Glutamatergic neuron (in vitro differentiated cells): Measurements from ENCODE around the gene SESTD1. TPM values are rescaled to one million over a fixed set of nuclear protein-coding genes. Genes with fewer than 3 reads are reported as not detected.

ENCODE experiments used
- DNase-seq: peaks from one replicate; pipeline ENCODE4 v3.0.0; 2022
- H3K27ac Mint-ChIP-seq: one replicate; pipeline ENCODE4 v1.8.0; 2020; ENCODE audit warnings: mild to moderate bottlenecking, mixed read lengths, inconsistent platforms; ENCODE audit not compliant: unreplicated experiment
- H3K27me3 Mint-ChIP-seq: one replicate; pipeline ENCODE4 v1.8.0; 2020; ENCODE audit warnings: mild to moderate bottlenecking, moderate library complexity, mixed read lengths, inconsistent platforms; ENCODE audit not compliant: unreplicated experiment
- H3K36me3 Mint-ChIP-seq: one replicate; pipeline ENCODE4 v1.8.0; 2020; ENCODE audit warnings: mild to moderate bottlenecking, mixed read lengths, inconsistent platforms; ENCODE audit not compliant: unreplicated experiment
- H3K4me1 Mint-ChIP-seq: one replicate; pipeline ENCODE4 v1.8.0; 2020; ENCODE audit warnings: mild to moderate bottlenecking, low read depth, mixed read lengths, inconsistent platforms; ENCODE audit not compliant: unreplicated experiment
- H3K4me3 Mint-ChIP-seq: one replicate; pipeline ENCODE4 v1.8.0; 2020; ENCODE audit warnings: mild to moderate bottlenecking, mixed read lengths, inconsistent platforms; ENCODE audit not compliant: unreplicated experiment
- H3K9me3 Mint-ChIP-seq: one replicate; pipeline ENCODE4 v1.8.0; 2020; ENCODE audit warnings: mild to moderate bottlenecking, moderate library complexity, mixed read lengths, inconsistent platforms; ENCODE audit not compliant: unreplicated experiment
- total RNA-seq: library from RNA; stranded (reverse); fragmentation: NEBNext Ultra II Directional; extraction: Animal tissue kit (Norgen Biotek cat#: 25700); gene quantifications from one replicate; pipeline ENCODE4 v1.2.1, GENCODE V29; 2021; ENCODE audit not compliant: unreplicated experiment
- TF ChIP-seq, protein P1 (sequence below): fragments of 200-600 bp; sonication (generic); IDR thresholded peaks from one replicate; pipeline ENCODE4 v1.5.0; 2021; ENCODE audit not compliant: partially characterized antibody, unreplicated experiment

Gene SESTD1
- total RNA-seq, 1 donor from 2014 or later: 152 TPM

DNA sequence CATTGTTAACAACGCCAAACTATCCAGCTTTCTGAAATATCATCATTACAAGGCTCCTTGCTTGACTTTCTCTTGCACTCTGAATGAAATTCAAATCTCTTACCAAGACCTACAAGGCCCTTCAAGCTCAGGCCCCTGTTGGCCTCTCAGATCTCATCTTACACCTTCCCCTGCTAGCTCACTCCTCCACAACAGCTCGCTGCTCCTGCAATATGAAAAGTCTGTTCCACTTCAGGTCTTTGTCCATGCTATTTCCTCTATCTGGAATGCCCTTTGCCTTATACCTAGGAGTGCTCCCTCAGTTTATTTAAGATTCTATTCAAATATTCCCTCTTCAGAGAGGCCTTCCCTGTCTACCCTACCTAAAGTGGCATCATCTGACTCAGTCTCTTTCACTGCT, 91.7 kb downstream of the SESTD1 start:
- TF ChIP-seq, protein P1, sequence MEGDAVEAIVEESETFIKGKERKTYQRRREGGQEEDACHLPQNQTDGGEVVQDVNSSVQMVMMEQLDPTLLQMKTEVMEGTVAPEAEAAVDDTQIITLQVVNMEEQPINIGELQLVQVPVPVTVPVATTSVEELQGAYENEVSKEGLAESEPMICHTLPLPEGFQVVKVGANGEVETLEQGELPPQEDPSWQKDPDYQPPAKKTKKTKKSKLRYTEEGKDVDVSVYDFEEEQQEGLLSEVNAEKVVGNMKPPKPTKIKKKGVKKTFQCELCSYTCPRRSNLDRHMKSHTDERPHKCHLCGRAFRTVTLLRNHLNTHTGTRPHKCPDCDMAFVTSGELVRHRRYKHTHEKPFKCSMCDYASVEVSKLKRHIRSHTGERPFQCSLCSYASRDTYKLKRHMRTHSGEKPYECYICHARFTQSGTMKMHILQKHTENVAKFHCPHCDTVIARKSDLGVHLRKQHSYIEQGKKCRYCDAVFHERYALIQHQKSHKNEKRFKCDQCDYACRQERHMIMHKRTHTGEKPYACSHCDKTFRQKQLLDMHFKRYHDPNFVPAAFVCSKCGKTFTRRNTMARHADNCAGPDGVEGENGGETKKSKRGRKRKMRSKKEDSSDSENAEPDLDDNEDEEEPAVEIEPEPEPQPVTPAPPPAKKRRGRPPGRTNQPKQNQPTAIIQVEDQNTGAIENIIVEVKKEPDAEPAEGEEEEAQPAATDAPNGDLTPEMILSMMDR: no peak
- DNase-seq: no peak
- peaks cover 1% of the 10 kb centered on the region for H3K9me3 Mint-ChIP-seq
- no peaks in the 10 kb centered on the region for H3K27me3 Mint-ChIP-seq
- no peaks in the 10 kb centered on the region for H3K4me1 Mint-ChIP-seq
- H3K27ac Mint-ChIP-seq: no peak overlapping the region
- H3K36me3 Mint-ChIP-seq: no peaks in the 10 kb centered on the region
- H3K4me3 Mint-ChIP-seq: no peak overlapping the region

DNA sequence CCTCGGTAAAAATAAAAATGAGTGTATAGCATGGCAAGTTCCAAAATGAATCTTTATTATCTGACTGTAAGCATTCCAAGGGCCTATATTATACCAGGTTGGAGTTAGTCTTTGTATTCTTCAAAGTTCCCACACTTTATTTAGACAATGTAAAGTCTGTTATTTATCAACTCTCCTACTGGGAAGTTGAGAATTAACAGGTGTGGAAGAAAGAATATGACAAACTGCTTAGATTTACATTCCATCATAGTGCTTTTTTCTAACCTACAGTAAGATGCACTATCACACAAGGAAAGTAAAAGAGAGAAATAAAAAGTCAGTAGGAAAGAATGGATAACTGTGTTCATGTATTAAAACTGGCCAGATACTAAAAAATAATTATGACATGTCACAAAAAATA, 93.3 kb downstream of the SESTD1 start:
- DNase-seq: no peak
- H3K27me3 Mint-ChIP-seq: no peaks in the 10 kb centered on the region
- no peaks in the 10 kb centered on the region for H3K36me3 Mint-ChIP-seq
- H3K27ac Mint-ChIP-seq: no peak overlapping the region
- no peaks in the 10 kb centered on the region for H3K4me1 Mint-ChIP-seq
- TF ChIP-seq, protein P1: no peak
- peaks cover 1% of the 10 kb centered on the region for H3K9me3 Mint-ChIP-seq
- H3K4me3 Mint-ChIP-seq: no peak overlapping the region

DNA sequence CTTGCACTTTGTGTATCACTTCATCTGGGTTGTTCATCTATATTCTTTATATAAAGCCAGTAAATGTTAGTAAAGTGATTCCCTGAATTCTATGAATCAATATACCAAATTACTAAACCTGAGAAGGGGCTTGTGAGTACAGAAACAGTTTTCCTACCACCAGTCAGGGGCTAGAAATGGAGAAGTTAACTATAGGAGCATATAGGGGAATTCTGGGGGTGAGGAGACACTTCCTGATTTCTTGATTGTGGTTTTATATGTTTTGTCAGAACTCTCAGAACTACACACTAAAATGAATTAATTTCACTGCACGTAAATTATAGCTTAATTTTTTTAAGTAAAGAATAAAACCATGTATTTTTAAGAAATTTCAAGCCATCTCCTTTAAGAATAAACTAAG, 93.7 kb downstream of the SESTD1 start:
- Mint-ChIP-seq H3K9me3 (peaks cover 1% of the 10 kb centered on the region), H3K4me3 (no peak overlapping the region), H3K27ac (no peak overlapping the region), H3K27me3 (no peaks in the 10 kb centered on the region), H3K36me3 (no peaks in the 10 kb centered on the region), H3K4me1 (no peaks in the 10 kb centered on the region)
- DNase-seq: no peak
- TF ChIP-seq, protein P1: no peak

DNA sequence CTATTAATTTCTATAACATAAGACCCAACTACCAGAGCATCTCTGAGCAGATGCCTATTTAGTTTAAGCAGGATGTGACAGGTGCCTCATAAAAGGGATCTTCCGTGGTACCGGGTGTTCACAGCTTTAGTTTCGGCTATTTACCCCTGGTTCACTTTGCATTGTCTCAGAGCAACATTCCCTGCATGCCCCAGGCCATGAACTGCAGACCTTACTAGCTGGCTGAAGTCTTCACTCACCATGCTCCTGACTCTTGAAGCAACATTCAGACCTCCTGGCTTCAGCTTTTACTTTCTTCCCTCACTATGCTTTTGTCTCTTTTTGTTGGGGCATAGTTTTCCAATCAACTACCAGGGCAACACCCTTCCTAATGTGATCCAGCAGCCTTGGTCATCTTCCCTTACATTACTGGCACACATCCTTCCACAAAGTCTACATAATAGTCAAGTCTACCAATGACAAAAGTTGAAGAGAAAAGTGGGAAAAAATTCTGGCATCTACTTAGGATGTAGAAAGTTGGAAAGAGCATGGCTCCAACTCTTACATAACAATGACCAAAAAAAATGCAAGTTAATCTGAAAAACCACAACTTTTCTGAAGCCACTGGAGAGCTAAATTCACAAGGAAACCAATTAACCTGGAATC, 99.2 kb downstream of the SESTD1 start:
- Mint-ChIP-seq H3K27ac (peak overlapping the region; percentile 24), H3K4me1 (no peaks in the 10 kb centered on the region), H3K36me3 (no peaks in the 10 kb centered on the region), H3K27me3 (peaks cover 1% of the 10 kb centered on the region), H3K9me3 (peaks cover 1% of the 10 kb centered on the region), H3K4me3 (no peak overlapping the region)
- DNase-seq: no peak
- TF ChIP-seq, protein P1: no peak

DNA sequence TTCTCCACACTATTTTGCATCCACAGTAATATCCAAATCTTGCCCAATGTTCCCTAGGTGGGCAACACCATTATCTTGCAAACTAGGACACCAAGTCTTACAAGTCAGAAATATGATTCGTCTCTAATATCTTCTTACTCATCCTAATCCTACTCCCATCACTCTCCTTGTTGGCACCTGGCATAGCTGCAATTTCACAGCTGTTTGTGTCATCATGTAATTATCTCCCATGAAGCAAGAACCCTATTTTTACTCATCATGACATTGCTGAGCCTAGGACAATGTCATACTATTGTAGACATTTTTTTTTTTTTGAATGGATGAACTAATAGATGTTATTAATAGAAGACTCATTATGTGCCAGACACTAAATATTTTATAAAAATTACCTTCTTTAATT, 123.4 kb downstream of the SESTD1 start:
- Mint-ChIP-seq H3K4me1 (no peaks in the 10 kb centered on the region), H3K27me3 (no peaks in the 10 kb centered on the region), H3K36me3 (no peaks in the 10 kb centered on the region), H3K27ac (no peak overlapping the region), H3K4me3 (no peak overlapping the region), H3K9me3 (no peaks in the 10 kb centered on the region)
- no peak for DNase-seq
- TF ChIP-seq, protein P1: no peak
